Measurements from ENCODE around the gene ZNF330. TPM values are rescaled to one million over a fixed set of nuclear protein-coding genes. Genes with fewer than 3 reads are reported as not detected.

The ZNF330 gene
- total RNA-seq, 1 experiment from 2014 or later, result 43.9 TPM

GRCh38 chr4:141246683-141247429, 26.2 kb downstream of the ZNF330 start:
- no peak overlapping the region for H3K4me3 Mint-ChIP-seq
- POLR2A ChIA-PET, result no interaction called here
- no peaks in the 10 kb centered on the region for H3K36me3 Mint-ChIP-seq
- no peak for TF ChIP-seq PREB (CRISPR knock-in tag; IDR thresholded peaks at IDR 0.05; ENCODE audit: borderline replicate concordance)
- TF ChIP-seq CREM (CRISPR knock-in tag; IDR thresholded peaks at IDR 0.05), result no peak
- TF ChIP-seq PRRX2 (CRISPR knock-in tag; IDR thresholded peaks at IDR 0.05), result no peak
- no peak for TF ChIP-seq ZBTB21 (CRISPR knock-in tag; IDR thresholded peaks at IDR 0.05; ENCODE audit: borderline replicate concordance)
- TF ChIP-seq ELF4 (CRISPR knock-in tag; IDR thresholded peaks at IDR 0.05; ENCODE audit: low read depth), result no peak
- H3K27ac Mint-ChIP-seq, result no peak overlapping the region
- H3K27me3 Mint-ChIP-seq (ENCODE audit: low read depth), result no peaks in the 10 kb centered on the region
- no peak for ATAC-seq
- CTCF ChIA-PET, result no interaction called here
- no peaks in the 10 kb centered on the region for H3K4me1 Mint-ChIP-seq
- no peaks in the 10 kb centered on the region for H3K9me3 Mint-ChIP-seq
- no peak for DNase-seq (ENCODE audit: low spot score)

- TF ChIP-seq ZNF532 (CRISPR knock-in tag; IDR thresholded peaks at IDR 0.05; ENCODE audit: borderline replicate concordance) (no peak), NFE2L1 (CRISPR knock-in tag; IDR thresholded peaks at IDR 0.05) (no peak), NR2C2 (CRISPR knock-in tag; IDR thresholded peaks at IDR 0.05) (no peak), JAZF1 (CRISPR knock-in tag; IDR thresholded peaks at IDR 0.05) (no peak), ZNF138 (CRISPR knock-in tag; conservative IDR thresholded peaks at IDR 0.05) (no peak), CREM (CRISPR knock-in tag; IDR thresholded peaks at IDR 0.05) (no peak), ZNF121 (CRISPR knock-in tag; IDR thresholded peaks at IDR 0.05) (no peak), KAT7 (CRISPR knock-in tag; IDR thresholded peaks at IDR 0.05; ENCODE audit: borderline replicate concordance) (no peak), TEAD4 (CRISPR knock-in tag; IDR thresholded peaks at IDR 0.05) (no peak), ESRRA (CRISPR knock-in tag; IDR thresholded peaks at IDR 0.05; ENCODE audit: borderline replicate concordance) (no peak), NFATC4 (CRISPR knock-in tag; IDR thresholded peaks at IDR 0.05) (no peak), FOXK1 (CRISPR knock-in tag; IDR thresholded peaks at IDR 0.05) (no peak), ZNF281 (CRISPR knock-in tag; IDR thresholded peaks at IDR 0.05) (no peak), USF2 (CRISPR knock-in tag; IDR thresholded peaks at IDR 0.05) (no peak)
- ChIA-PET POLR2A (no interaction called here), CTCF (no interaction called here)
- Mint-ChIP-seq H3K4me1 (no peaks in the 10 kb centered on the region), H3K27me3 (ENCODE audit: low read depth) (no peaks in the 10 kb centered on the region), H3K36me3 (no peaks in the 10 kb centered on the region), H3K4me3 (no peak overlapping the region), H3K27ac (no peak overlapping the region), H3K9me3 (no peaks in the 10 kb centered on the region)
- no peak for ATAC-seq
- DNase-seq (ENCODE audit: low spot score), result no peak
Measured at GRCh38 chr4:141247430-141247780, 26.7 kb downstream of the ZNF330 start.
